ENCODE data around the gene LRP1B.

The LRP1B gene

GRCh38 chr2:141381946-141382345 lies 748.9 kb downstream of the LRP1B start:
- DNase-seq = no peak

- DNase-seq = no peak
Measured at GRCh38 chr2:141380008-141380979, 750.5 kb downstream of the LRP1B start.

GRCh38 chr2:141364821-141365220 lies 766.0 kb downstream of the LRP1B start:
- no peak for DNase-seq

- DNase-seq = no peak
Measured at GRCh38 chr2:141362311-141362710, 768.5 kb downstream of the LRP1B start.

- DNase-seq = no peak
Measured at GRCh38 chr2:141348481-141348880, 782.3 kb downstream of the LRP1B start.

- no peak for DNase-seq
Measured at GRCh38 chr2:141341444-141341843, 789.4 kb downstream of the LRP1B start.

- DNase-seq = no peak
Measured at GRCh38 chr2:141331127-141331526, 799.7 kb downstream of the LRP1B start.

GRCh38 chr2:141329964-141330363 lies 800.9 kb downstream of the LRP1B start:
- DNase-seq = no peak

GRCh38 chr2:141323571-141323970 lies 807.2 kb downstream of the LRP1B start:
- DNase-seq = no peak

GRCh38 chr2:141317986-141318385 lies 812.8 kb downstream of the LRP1B start:
- DNase-seq = no peak

GRCh38 chr2:141316606-141317005 lies 814.2 kb downstream of the LRP1B start:
- no peak for DNase-seq

- DNase-seq = no peak
Measured at GRCh38 chr2:141316103-141316502, 814.7 kb downstream of the LRP1B start.

GRCh38 chr2:141313972-141314371 lies 816.8 kb downstream of the LRP1B start:
- DNase-seq = no peak

- DNase-seq = no peak
Measured at GRCh38 chr2:141311430-141311829, 819.4 kb downstream of the LRP1B start.

- no peak for DNase-seq
Measured at GRCh38 chr2:141306368-141306767, 824.4 kb downstream of the LRP1B start.

- DNase-seq = no peak
Measured at GRCh38 chr2:141301551-141301950, 829.3 kb downstream of the LRP1B start.

GRCh38 chr2:141280037-141280436 lies 850.8 kb downstream of the LRP1B start:
- DNase-seq = no peak

GRCh38 chr2:141271346-141271745 lies 859.5 kb downstream of the LRP1B start:
- DNase-seq = no peak

GRCh38 chr2:141264848-141265247 lies 866.0 kb downstream of the LRP1B start:
- DNase-seq = no peak

GRCh38 chr2:141260911-141261310 lies 869.9 kb downstream of the LRP1B start:
- DNase-seq = no peak

GRCh38 chr2:141259683-141260082 lies 871.1 kb downstream of the LRP1B start:
- DNase-seq = no peak

- no peak for DNase-seq
Measured at GRCh38 chr2:141242008-141242407, 888.8 kb downstream of the LRP1B start.

GRCh38 chr2:141226560-141226959 lies 904.3 kb downstream of the LRP1B start:
- no peak for DNase-seq

- DNase-seq = no peak
Measured at GRCh38 chr2:141207036-141207385, 923.8 kb downstream of the LRP1B start.

GRCh38 chr2:141201016-141201565 lies 929.7 kb downstream of the LRP1B start:
- no peak for DNase-seq

Measured in activated T-cell treated with anti-CD3 and anti-CD28 coated beads, Interleukin-2, amount 50 U/mL, for 48 hours (primary cell).